Measurements from ENCODE around the gene KIF21B.

- no peak for TF ChIP-seq EP300 (IDR thresholded peaks at IDR 0.05)
- TF ChIP-seq, protein P1, sequence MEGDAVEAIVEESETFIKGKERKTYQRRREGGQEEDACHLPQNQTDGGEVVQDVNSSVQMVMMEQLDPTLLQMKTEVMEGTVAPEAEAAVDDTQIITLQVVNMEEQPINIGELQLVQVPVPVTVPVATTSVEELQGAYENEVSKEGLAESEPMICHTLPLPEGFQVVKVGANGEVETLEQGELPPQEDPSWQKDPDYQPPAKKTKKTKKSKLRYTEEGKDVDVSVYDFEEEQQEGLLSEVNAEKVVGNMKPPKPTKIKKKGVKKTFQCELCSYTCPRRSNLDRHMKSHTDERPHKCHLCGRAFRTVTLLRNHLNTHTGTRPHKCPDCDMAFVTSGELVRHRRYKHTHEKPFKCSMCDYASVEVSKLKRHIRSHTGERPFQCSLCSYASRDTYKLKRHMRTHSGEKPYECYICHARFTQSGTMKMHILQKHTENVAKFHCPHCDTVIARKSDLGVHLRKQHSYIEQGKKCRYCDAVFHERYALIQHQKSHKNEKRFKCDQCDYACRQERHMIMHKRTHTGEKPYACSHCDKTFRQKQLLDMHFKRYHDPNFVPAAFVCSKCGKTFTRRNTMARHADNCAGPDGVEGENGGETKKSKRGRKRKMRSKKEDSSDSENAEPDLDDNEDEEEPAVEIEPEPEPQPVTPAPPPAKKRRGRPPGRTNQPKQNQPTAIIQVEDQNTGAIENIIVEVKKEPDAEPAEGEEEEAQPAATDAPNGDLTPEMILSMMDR (IDR thresholded peaks at IDR 0.05), result no peak
Measured at GRCh38 chr1:201019321-201019977, 4.1 kb downstream of the KIF21B start.
